ENCODE measurements around the gene RYR2. TPM values are rescaled to one million over a fixed set of nuclear protein-coding genes. Genes with fewer than 3 reads are reported as not detected.

Gene RYR2
- total and polyA plus RNA-seq, 7 donors: under 0.01 to 22.4 (median 6.1) TPM

- DNase-seq: no peak
- Histone ChIP-seq H3K9me3 (no peaks in the 10 kb centered on the region), H3K27ac (peak overlapping the region in 1 of 4 donors; percentile 9), H3K4me3 (no peak overlapping the region), H3K27me3 (no peaks in the 10 kb centered on the region), H3K36me3 (peaks cover 0 to 5% (median 0%) of the 10 kb centered on the region in 4 donors), H3K4me1 (peaks cover 0 to 18% (median 8%) of the 10 kb centered on the region in 4 donors)
- WGBS, 2 donors: 17 to 50% methylated on average over 3 of the region's 3 CpGs
- intact Hi-C loops (cut with DNase I): loop anchor here (2.0 kb wide), 1 partner anchor 57 kb away; no protein-coding TSS in a partner anchor
- TF ChIP-seq CTCF (IDR thresholded peaks at IDR 0.05) (peak in 3 of 4 experiments; percentile 19 to 30 (median 24)), EP300 (IDR thresholded peaks at IDR 0.05) (no peak)
Measured at GRCh38 chr1:237677979-237678378, 636.0 kb downstream of the RYR2 start.

- DNase-seq: no peak
- 84 to 91% methylated on average over 6 of the region's 6 CpGs for WGBS, 2 donors
- Histone ChIP-seq H3K27me3 (no peaks in the 10 kb centered on the region), H3K27ac (no peak overlapping the region), H3K4me3 (no peak overlapping the region), H3K36me3 (peaks cover 0 to 5% (median 0%) of the 10 kb centered on the region in 4 donors), H3K4me1 (peaks cover 0 to 18% (median 8%) of the 10 kb centered on the region in 4 donors), H3K9me3 (no peaks in the 10 kb centered on the region)
- intact Hi-C loops (cut with DNase I): loop anchor here (2.0 kb wide), 1 partner anchor 55 kb away; no protein-coding TSS in a partner anchor
- no peak for TF ChIP-seq CTCF (IDR thresholded peaks at IDR 0.05)
- no peak for TF ChIP-seq POLR2A (IDR thresholded peaks at IDR 0.05)
- no peak for TF ChIP-seq EP300 (IDR thresholded peaks at IDR 0.05)
- TF ChIP-seq POLR2AphosphoS5 (IDR thresholded peaks at IDR 0.05): no peak
Measured at GRCh38 chr1:237679687-237680086, 637.7 kb downstream of the RYR2 start.

GRCh38 chr1:237681210-237681609 lies 639.2 kb downstream of the RYR2 start:
- H3K4me3 ChIP-seq: no peak overlapping the region
- no peak for DNase-seq
- no peaks in the 10 kb centered on the region for H3K27me3 ChIP-seq
- no peak overlapping the region for H3K27ac ChIP-seq
- no peaks in the 10 kb centered on the region for H3K36me3 ChIP-seq
- H3K9me3 ChIP-seq: no peaks in the 10 kb centered on the region
- peaks cover 0 to 18% (median 8%) of the 10 kb centered on the region in 4 donors for H3K4me1 ChIP-seq
- WGBS, 2 donors: 88 to 94% methylated on average over 6 of the region's 6 CpGs
- TF ChIP-seq POLR2AphosphoS5 (IDR thresholded peaks at IDR 0.05): no peak
- no peak for TF ChIP-seq EP300 (IDR thresholded peaks at IDR 0.05)
- no peak for TF ChIP-seq POLR2A (IDR thresholded peaks at IDR 0.05)
- no peak for TF ChIP-seq CTCF (IDR thresholded peaks at IDR 0.05)
- intact Hi-C loops (cut with DNase I): no loop called here

- TF ChIP-seq POLR2A (IDR thresholded peaks at IDR 0.05) (no peak), EP300 (IDR thresholded peaks at IDR 0.05) (no peak), CTCF (IDR thresholded peaks at IDR 0.05) (no peak), POLR2AphosphoS5 (IDR thresholded peaks at IDR 0.05) (no peak)
- no peaks in the 10 kb centered on the region for H3K36me3 ChIP-seq
- no peaks in the 10 kb centered on the region for H3K9me3 ChIP-seq
- intact Hi-C loops (cut with DNase I): no loop called here
- no peak overlapping the region for H3K27ac ChIP-seq
- no peaks in the 10 kb centered on the region for H3K27me3 ChIP-seq
- 75 to 86% methylated on average over 6 of the region's 6 CpGs for WGBS, 2 donors
- DNase-seq: no peak
- H3K4me3 ChIP-seq: no peak overlapping the region
- H3K4me1 ChIP-seq: peaks cover 0 to 11% (median 5%) of the 10 kb centered on the region in 4 donors
Measured at GRCh38 chr1:237684236-237684635, 642.3 kb downstream of the RYR2 start.

GRCh38 chr1:237685551-237685950 lies 643.6 kb downstream of the RYR2 start:
- no peak for TF ChIP-seq EP300 (IDR thresholded peaks at IDR 0.05)
- no peak for TF ChIP-seq POLR2AphosphoS5 (IDR thresholded peaks at IDR 0.05)
- TF ChIP-seq CTCF (IDR thresholded peaks at IDR 0.05): no peak
- no peak for TF ChIP-seq POLR2A (IDR thresholded peaks at IDR 0.05)

More at GRCh38 chr1:237685551-237685950, 643.6 kb downstream of the RYR2 start:
- no peak for DNase-seq
- intact Hi-C loops (cut with DNase I): no loop called here
- WGBS, 2 donors: 17 to 49% methylated on average over 1 of the region's 1 CpG
- Histone ChIP-seq H3K4me1 (peaks cover 0 to 11% (median 5%) of the 10 kb centered on the region in 4 donors), H3K9me3 (no peaks in the 10 kb centered on the region), H3K27me3 (no peaks in the 10 kb centered on the region), H3K4me3 (no peak overlapping the region), H3K36me3 (no peaks in the 10 kb centered on the region), H3K27ac (no peak overlapping the region)
